HG02970 (cell line): ENCODE data around the gene MZB1.
"Not testable (repeated sequence)": the region's sequence is repeated elsewhere in the genome, so short reads cannot be mapped to it uniquely, and the experiment has no call there.

Source experiments
- ATAC-seq: cut with Tn5 transposase; IDR thresholded peaks from one replicate; pipeline ENCODE4 v1.9.1; 2021; ENCODE audit warnings: mild to moderate bottlenecking, moderate library complexity, moderate number of reproducible peaks; ENCODE audit not compliant: unreplicated experiment, low FRiP score

MZB1 gene

GRCh38 chr5:139379626-139380449 lies 9.9 kb downstream of the MZB1 start:
- no peak for ATAC-seq

GRCh38 chr5:139378941-139379361 lies 10.8 kb downstream of the MZB1 start:
- no peak for ATAC-seq

DNA sequence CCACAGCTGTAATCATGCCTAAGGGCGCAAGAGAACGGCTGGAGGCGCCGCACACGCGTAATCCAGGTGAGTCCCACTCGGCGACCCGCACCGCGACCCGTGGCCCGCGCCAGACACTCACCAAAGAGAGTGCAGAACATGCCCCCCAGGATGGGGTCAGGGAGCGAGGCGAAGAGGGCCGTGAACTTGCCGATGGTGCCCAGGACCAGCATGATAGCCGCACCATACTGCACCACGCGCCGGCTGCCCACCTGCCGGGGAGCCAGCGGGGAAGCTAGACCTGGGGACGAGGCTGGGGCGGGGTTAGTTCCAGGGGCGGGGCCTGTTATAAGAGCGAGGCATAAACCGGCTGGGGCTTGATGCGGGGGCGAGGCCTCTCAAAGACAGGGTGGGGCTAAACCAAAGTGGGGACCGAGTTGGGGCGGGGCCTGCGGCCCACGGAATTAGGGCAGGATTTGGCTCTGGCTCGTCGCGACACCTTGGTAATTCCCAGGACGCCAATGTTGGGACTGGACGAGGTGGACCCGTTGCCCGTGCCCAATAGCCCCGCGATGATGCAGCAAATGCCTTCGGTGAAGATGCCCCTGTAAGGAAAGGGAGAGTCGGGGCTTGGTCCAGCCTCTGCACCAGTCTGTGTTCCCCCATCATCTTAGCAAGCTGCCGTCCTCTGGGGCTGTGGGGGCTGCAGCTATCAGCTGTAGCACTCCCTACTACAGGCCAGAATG lies 11.4 kb downstream of the MZB1 start:
- ATAC-seq = no peak

DNA sequence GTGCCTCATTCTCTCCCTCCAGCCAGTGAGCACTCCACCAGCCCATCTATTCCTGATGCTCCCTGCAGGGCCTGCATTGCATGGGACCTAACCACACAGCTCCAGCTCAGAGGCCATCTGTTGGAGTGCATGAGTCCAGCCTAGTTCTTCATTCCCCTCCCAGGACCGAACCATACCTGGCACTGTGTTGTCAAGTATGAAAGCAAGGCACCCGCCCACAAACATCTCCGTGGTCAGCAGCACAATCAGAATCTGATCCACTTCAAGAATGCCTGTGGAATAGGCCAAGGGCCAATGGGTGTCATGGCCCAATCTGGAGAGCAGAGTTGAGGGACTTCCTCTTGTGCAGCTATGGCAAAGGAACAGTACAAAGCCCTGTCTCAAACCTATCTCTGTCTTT lies 12.5 kb downstream of the MZB1 start:
- no peak for ATAC-seq

DNA sequence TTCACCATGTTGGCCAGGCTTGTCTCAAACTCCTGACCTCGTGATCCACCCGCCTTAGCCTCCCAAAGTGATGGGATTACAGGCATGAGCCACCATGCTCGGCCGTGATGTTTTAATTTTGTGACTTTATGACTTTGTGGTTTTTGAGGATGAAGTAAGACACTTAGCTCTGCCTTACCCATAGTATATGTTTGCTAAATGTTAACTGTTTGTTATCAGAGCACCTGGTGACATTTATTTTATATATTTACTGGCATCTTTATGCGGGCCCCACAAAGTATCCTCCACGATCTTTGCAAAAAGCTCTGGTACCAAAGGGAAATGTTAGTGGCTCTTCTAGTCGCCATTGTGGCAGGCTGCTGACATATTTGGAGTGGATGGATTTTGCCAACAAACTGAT lies 13.3 kb downstream of the MZB1 start:
- ATAC-seq = no peak

DNA sequence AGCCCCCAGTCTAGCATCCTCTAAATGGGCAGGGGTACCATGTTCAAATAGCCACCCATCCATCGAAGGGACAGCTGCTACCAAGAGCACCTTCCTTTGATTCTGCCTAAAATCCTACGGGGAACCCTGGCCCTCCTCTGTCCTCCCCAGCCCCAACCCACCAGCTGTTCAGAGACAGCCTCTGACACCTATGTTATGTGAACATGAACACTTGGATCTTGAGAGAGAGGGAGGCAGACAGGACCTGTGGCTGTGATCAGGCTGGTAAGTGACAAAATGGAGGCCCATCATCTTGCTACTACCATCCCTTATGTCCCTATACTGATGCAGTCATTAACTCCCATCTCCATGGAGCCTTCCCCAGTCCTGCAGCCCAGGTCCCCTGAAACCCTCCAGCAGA lies 14.8 kb downstream of the MZB1 start:
- ATAC-seq = no peak

DNA sequence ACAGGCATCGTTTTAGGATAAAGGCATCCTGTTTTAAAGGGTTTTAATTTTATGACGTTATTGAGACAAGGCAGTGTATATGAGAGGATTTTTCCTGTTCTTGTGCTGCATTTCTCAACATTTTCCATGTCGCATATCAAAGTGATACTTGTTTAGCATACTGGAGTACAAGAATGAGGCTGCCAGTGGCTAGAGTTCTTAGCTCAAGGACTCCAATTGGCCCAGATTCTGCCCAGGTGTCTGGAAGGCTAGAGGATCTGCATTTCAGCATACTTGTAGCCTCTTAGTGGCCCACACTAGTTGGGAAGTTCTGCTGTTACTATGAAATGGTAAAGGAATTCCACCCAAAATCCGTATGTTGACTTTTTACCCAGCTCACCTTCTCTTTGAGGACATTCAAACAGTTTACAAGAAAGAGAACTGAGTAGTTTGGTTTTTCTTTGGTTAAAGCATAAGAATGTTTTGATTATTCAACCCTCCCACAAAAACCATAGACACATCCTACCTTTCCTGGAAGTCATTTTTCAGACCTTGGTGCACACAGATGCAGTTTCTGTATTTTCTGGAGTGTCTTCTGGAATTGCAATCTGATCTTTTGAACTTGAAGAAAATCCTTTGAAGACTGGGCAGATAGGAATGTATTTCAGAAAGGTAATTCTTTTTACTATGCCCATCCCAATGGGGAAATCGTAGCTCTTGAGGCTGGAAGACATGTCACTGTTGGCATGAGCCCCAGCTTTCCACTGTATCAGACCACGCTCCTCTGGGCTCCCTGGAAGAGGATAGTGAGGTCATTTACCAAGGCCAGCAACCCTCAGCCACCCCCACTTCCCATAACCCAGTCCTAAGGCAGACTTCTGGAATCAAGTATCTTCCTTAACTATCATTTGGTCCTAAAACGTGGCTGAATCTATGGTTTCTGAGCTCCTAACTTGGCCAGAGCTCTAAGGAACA lies 18.0 kb downstream of the MZB1 start:
- ATAC-seq = no peak

DNA sequence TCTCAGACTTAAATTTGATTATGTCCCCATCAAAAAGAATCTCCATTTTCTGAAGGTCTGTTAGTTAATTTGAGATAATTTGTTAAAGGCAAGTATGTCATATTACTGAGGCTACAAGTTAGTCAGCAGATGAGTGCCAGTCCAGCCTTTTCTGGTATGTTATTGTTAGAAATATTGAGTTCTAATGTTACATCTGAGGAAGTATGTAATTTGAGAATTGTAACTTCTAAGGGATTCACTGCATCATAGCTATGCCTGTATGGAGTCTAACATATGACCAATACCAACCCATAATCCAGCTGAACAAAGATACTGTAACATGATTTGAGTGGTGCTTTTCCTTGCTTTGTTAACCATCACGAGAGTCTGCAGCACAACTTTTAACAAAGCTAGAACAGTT lies 20.5 kb downstream of the MZB1 start:
- no peak for ATAC-seq

DNA sequence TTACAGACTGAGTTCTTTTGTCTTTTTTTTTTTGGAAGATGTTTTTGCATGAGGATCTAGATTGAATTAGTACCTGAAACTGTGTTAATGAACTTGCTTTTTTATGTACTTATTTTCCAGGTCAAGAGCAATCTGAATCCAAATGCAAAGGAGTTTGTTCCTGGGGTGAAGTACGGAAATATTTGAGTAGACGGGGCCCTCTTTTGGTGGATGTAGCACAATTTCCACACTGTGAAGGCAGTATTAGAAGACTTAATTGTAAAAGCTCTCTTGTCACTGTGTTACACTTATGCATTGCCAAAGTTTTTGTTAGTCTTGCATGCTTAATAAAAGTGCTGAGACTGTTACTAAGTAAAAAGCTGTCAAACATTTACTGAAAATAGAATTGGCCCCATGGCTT lies 21.1 kb downstream of the MZB1 start:
- ATAC-seq = no peak

DNA sequence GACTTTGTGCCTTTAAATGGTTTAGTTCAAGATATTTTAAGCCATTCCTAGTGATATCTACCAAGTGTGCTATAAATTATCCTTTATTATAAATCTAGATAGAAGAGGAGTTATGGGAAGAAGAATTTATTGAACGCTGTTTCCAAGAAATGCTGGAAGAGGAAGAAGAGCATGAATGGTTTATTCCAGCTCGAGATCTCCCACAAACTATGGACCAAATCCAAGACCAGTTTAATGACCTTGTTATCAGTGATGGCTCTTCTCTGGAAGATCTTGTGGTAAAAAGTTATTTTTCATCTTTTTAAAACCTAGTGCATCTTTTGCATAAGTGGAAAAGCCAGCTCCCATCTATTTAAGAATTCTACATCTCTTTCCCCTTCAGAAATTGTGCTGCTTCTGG lies 25.2 kb downstream of the MZB1 start:
- no peak for ATAC-seq

- no peak for ATAC-seq
Observed at GRCh38 chr5:139363937-139364336, 25.8 kb downstream of the MZB1 start.

DNA sequence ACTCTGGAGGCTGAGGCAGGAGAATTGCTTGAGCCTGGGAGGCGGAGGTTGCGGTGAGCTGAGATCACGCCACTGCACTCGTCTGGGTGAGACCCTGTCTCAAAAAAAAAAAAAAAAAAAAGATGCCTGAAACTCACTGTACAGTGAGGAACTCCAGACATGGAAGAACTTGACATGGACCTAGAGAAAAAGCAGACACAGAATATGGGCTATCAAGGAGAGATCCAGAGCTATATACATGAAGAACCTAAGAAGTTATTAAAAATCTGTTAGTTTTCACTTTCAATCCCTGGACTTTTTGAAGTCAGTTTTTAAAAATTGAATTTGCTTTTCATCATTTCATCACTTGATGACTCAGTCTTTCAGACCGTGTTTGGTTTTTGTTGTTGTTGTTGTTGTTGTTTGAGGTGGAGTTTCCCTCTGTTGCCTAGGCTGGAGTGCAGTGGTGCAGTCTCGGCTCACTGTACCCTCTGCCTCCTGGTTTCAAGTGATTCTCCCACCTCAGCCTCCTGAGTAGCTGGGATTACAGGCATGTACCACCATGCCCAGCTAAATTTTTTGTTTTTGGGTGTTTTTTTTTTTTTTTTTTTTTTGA lies 27.8 kb downstream of the MZB1 start:
- no peak for ATAC-seq

DNA sequence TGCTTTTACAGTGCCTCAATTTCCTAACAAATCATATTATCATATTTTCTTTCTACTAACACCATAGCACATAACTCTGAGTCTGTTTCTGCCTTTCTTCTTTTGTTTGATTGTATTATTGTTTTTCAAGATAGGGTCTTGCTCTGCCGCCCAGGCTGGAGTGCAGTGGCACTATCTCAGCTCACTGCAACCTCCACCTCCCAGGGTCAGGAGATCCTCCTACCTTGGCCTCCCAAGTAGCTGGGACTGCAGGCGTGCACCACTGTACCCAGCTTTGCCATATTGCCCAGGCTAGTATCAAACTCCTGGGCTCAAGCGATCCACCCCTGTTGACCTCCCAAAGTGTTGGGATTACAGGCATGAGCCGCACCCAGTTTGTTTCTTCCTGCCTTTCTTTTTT lies 29.3 kb downstream of the MZB1 start:
- ATAC-seq = no peak

DNA sequence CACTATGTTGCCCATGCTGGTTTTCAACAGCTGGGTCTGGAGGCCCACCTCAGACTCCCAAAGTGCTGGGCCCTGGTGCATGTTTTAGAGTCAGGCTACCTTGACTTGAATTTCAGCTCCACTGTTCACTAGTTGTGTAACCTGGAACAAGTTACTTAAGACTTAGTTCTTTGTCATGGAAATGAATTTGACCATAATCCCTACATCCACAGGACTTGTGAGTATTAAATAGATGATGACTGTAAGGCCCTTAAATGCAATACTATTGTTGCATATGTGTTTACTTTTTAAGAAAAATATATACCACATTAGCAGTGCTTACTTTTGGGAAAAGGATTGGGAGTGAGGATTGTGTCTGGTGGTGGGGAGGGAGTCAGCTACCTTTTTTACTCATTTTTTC lies 31.6 kb downstream of the MZB1 start:
- ATAC-seq = no peak

- not testable (repeated sequence) for ATAC-seq
Observed at GRCh38 chr5:139355900-139356299, 33.8 kb downstream of the MZB1 start.

DNA sequence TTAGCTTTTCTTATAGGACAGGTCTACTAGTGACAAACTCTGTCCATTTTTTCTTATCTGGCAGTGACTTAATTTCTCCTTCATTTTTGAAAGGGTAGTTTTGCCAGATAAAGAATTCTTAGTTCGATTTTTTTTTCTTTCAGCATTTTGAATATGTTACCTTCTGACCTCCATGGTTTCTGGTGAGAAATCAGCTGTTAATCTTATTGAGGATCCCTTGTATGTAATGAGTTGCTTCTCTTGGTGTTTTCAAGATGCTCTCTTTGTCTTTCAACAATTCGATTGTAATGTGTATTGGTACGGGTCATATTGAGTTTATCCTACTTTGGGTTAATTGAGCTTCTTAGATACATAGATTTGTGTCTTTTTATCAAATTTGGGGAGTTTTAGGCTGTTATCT lies 35.5 kb downstream of the MZB1 start:
- ATAC-seq = no peak

- ATAC-seq = not testable (repeated sequence)
Observed at GRCh38 chr5:139347863-139348262, 41.9 kb downstream of the MZB1 start.

DNA sequence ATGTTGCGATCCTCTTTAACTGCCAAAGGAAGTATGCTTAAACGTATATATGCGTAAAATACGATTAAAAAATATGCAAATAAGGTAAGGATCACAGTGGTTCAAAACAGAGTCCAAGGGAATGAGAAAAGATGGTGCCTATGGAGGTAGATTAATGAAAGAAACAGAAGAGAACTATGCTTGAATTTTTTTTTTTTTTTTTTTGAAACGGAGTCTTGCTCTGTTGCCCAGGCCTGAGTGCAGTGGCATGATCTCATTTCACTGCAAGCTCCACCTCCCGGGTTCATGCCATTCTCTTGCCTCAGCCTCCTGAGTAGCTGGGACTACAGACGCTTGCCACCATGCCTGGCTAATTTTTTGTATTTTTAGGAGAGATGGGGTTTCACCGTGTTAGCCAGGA lies 44.3 kb downstream of the MZB1 start:
- not testable (repeated sequence) for ATAC-seq

- ATAC-seq = no peak
Observed at GRCh38 chr5:139344177-139344576, 45.5 kb downstream of the MZB1 start.

GRCh38 chr5:139343476-139343875 lies 46.2 kb downstream of the MZB1 start:
- ATAC-seq = no peak

DNA sequence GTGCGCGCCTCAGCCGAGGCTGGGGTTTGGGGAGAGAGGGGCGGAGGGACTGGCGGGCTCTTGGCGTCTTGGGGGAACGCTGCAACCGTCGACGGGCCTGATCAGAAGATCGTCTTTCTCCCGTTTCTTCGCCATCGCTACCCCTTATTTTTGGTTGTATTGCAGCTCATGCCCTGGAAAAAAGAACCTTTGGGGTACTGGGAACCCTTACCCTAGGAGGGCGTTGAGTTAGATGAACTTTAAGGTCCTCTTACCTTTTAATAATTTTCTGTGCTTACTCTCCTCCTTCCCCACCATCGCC lies 47.3 kb downstream of the MZB1 start:
- no peak for ATAC-seq
